Vagina (tissue), 2 donors: ENCODE data around the gene TP53I11.

ENCODE experiments used
- POLR2A ChIP-seq, 2 donors: fragments of 450-650 bp; IDR thresholded peaks; one replicate each; pipeline ENCODE4 v1.6.1; 2017; ENCODE audit warnings: antibody characterized with exemption in 2 of 2, mild to moderate bottlenecking in 2 of 2, moderate library complexity in 2 of 2
- POLR2AphosphoS5 ChIP-seq, 2 donors: sonication (generic); formaldehyde crosslinking; IDR thresholded peaks; one replicate each; pipeline ENCODE4 v1.9.0; 2017; ENCODE audit warnings: antibody characterized with exemption in 2 of 2, mild to moderate bottlenecking in 2 of 2, low read depth in 1 of 2; ENCODE audit not compliant: insufficient read depth in 1 of 2
- TF ChIP-seq, protein P1 (sequence below), 3 experiments: fragments of 450-650 bp in 2 of 3; fragments of 200-600 bp in 1 of 3; sonication (generic) in 1 of 3; IDR thresholded peaks; one replicate each; pipeline ENCODE4 v1.5.1; 2017 to 2019; ENCODE audit warnings: antibody characterized with exemption in 3 of 3, mild to moderate bottlenecking in 2 of 3, moderate library complexity in 2 of 3

- TF ChIP-seq, protein P1, sequence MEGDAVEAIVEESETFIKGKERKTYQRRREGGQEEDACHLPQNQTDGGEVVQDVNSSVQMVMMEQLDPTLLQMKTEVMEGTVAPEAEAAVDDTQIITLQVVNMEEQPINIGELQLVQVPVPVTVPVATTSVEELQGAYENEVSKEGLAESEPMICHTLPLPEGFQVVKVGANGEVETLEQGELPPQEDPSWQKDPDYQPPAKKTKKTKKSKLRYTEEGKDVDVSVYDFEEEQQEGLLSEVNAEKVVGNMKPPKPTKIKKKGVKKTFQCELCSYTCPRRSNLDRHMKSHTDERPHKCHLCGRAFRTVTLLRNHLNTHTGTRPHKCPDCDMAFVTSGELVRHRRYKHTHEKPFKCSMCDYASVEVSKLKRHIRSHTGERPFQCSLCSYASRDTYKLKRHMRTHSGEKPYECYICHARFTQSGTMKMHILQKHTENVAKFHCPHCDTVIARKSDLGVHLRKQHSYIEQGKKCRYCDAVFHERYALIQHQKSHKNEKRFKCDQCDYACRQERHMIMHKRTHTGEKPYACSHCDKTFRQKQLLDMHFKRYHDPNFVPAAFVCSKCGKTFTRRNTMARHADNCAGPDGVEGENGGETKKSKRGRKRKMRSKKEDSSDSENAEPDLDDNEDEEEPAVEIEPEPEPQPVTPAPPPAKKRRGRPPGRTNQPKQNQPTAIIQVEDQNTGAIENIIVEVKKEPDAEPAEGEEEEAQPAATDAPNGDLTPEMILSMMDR (IDR thresholded peaks at IDR 0.05), result no peak
- no peak for TF ChIP-seq POLR2A (IDR thresholded peaks at IDR 0.05)
- TF ChIP-seq POLR2AphosphoS5 (IDR thresholded peaks at IDR 0.05; ENCODE audit: insufficient read depth in 1 of 2, low read depth in 1 of 2), result no peak
Observed at GRCh38 chr11:44980533-44981427, 30.1 kb upstream of the TP53I11 start.
